Measurements from ENCODE around the gene APC2. TPM values are rescaled to one million over a fixed set of nuclear protein-coding genes. Genes with fewer than 3 reads are reported as not detected.
A peak's percentile ranks its signal among the peaks of the same experiment; 100 is the strongest.

The APC2 gene
- total RNA-seq, 1 donor from 2014 or later: 1.2 TPM

DNA sequence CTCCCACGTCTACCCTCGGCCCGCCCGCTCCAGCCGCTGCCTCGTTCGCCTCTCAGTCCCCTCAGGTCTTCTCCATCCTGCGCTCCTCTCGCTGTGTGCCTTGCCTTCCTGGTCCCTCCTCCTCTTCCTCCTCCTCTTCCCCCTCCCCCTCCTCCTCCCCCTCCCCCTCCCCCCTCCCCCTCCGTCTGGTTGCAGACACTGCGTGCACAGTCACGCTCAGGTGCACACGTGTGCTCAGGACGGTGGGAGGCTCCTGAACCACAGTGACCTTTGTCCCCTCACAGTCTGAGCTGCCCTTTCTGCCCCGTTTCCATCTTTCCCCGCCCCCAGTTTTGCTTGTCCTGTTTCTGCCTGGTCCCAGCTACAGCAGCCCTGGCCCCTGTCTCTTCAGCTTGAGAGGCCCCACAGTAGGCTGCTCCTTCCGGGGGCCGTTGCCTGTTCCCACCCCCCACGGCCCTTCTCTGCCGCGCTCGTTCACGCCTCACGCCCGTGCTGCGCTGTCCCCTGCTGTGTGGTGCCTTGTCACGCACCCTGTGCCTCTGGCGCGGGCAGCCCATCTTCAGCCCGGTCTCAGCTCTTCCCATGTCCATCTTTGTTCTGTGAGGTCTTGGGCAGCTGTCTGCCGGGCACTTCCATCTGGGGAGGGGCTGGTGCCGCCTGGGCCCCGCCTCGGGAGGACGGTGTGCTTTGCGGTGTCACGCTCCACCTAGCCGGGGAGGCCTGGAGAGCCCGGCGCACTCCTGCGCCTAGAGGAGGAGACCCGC, 25.5 kb upstream of the APC2 start:
- Histone ChIP-seq H3K9me3 (no peaks in the 10 kb centered on the region), H3K36me3 (peaks cover 0 to 70% of the 10 kb centered on the region in 2 donors), H3K4me1 (peaks cover 13% of the 10 kb centered on the region), H3K4me3 (no peak overlapping the region), H3K27me3 (no peaks in the 10 kb centered on the region), H3K27ac (no peak overlapping the region)
- DNase-seq (ENCODE audit: extremely low spot score in 2 of 2): no peak
- intact Hi-C loops (cut with DNase I): no loop called here
- no peak for TF ChIP-seq POLR2AphosphoS5 (IDR thresholded peaks at IDR 0.05; ENCODE audit: insufficient read depth in 1 of 2, low read depth in 1 of 2)
- no peak for TF ChIP-seq POLR2A (IDR thresholded peaks at IDR 0.05)
- TF ChIP-seq, protein P1, sequence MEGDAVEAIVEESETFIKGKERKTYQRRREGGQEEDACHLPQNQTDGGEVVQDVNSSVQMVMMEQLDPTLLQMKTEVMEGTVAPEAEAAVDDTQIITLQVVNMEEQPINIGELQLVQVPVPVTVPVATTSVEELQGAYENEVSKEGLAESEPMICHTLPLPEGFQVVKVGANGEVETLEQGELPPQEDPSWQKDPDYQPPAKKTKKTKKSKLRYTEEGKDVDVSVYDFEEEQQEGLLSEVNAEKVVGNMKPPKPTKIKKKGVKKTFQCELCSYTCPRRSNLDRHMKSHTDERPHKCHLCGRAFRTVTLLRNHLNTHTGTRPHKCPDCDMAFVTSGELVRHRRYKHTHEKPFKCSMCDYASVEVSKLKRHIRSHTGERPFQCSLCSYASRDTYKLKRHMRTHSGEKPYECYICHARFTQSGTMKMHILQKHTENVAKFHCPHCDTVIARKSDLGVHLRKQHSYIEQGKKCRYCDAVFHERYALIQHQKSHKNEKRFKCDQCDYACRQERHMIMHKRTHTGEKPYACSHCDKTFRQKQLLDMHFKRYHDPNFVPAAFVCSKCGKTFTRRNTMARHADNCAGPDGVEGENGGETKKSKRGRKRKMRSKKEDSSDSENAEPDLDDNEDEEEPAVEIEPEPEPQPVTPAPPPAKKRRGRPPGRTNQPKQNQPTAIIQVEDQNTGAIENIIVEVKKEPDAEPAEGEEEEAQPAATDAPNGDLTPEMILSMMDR (IDR thresholded peaks at IDR 0.05): no peak

DNA sequence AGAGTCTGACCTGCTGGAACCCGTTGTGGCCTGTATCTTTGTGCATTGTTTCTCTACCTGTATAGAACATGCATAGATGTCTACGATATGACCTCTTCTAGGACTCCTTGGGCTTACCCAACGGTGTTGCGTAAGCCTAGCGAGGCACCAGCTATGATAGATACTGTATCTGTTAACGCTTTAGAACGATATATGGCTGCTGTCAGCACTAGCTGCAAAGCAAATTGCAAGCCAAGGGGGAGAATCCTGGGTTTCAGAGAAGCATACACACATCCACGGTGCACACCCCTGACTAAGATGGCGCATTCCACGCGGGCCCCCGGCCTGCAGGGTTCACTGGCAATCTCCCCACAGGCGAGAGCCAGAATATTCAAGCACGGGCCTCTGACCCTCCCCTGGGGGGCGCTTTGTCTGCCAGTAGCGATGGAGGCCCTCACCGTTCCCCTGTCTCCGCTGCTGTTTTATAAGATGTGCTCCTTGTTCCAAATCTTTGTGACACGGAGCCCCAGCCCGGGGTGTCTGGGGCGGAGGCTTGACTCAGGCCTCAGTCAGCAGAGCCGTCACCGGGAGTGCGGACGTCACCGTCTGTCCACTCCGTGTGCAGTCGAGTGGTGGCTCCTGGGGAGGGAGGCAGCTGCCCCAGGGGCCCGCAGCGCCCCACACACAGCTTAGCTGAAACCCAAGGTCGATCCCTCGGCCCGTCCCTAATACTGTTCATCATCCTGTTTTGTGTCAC, 24.7 kb upstream of the APC2 start:
- no peak for DNase-seq (ENCODE audit: extremely low spot score in 2 of 2)
- intact Hi-C loops (cut with DNase I): no loop called here
- Histone ChIP-seq H3K4me1 (peaks cover 12% of the 10 kb centered on the region), H3K9me3 (no peaks in the 10 kb centered on the region), H3K4me3 (no peak overlapping the region), H3K27ac (peak overlapping the region; percentile 49), H3K36me3 (peaks cover 0 to 74% of the 10 kb centered on the region in 2 donors), H3K27me3 (no peaks in the 10 kb centered on the region)
- no peak for TF ChIP-seq POLR2A (IDR thresholded peaks at IDR 0.05)
- TF ChIP-seq POLR2AphosphoS5 (IDR thresholded peaks at IDR 0.05; ENCODE audit: insufficient read depth in 1 of 2, low read depth in 1 of 2): peak in 1 of 2 donors; percentile 74
- TF ChIP-seq, protein P1 (IDR thresholded peaks at IDR 0.05): no peak

DNA sequence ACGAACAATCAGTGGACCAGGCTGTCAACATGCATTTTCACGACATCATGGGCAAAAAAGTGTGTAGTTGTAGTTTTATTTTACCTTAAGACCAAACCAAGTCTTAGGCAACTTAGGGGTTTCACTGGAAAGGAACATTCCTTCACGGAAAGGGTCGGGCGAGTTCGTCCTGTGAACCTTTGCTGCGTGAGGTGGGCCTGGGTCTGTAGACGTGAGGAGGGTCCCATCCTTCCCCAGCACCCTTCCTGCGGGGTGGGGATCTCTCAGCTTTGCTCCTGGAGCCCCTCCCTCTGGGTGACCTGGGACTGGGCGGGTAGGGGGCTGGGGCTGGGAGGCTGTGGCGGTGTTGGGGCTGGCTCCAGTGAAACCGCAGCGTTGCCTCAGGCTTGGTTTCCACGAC, 24.0 kb upstream of the APC2 start:
- Histone ChIP-seq H3K4me3 (no peak overlapping the region), H3K27me3 (no peaks in the 10 kb centered on the region), H3K9me3 (no peaks in the 10 kb centered on the region), H3K36me3 (peaks cover 0 to 74% of the 10 kb centered on the region in 2 donors), H3K4me1 (peaks cover 12% of the 10 kb centered on the region), H3K27ac (peak overlapping the region; percentile 49)
- no peak for DNase-seq (ENCODE audit: extremely low spot score in 2 of 2)
- intact Hi-C loops (cut with DNase I): no loop called here
- TF ChIP-seq POLR2AphosphoS5 (IDR thresholded peaks at IDR 0.05; ENCODE audit: insufficient read depth in 1 of 2, low read depth in 1 of 2) (no peak), POLR2A (IDR thresholded peaks at IDR 0.05) (no peak)
- TF ChIP-seq, protein P1 (IDR thresholded peaks at IDR 0.05): no peak

DNA sequence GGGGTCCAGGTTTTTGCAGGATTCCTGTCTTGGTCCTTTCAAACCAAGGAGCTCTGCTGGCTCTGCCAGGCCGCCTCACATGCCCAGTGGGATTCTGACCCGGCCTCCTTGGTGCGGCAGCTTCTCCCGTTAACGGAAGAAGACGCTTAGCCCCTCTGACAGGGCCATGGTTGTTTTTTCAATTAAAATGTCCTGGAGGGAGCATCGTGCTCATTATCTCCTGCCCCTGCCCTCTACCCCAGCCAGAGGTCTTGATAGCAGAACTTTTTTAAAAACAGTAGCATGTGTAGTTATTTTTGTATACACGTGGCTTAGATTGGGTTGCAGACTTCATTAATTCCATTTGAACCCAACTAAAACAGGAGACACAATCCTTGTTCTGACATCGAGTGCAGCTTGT, 23.2 kb upstream of the APC2 start:
- intact Hi-C loops (cut with DNase I): no loop called here
- TF ChIP-seq, protein P1 (IDR thresholded peaks at IDR 0.05): no peak
- TF ChIP-seq POLR2AphosphoS5 (IDR thresholded peaks at IDR 0.05; ENCODE audit: insufficient read depth in 1 of 2, low read depth in 1 of 2) (no peak), POLR2A (IDR thresholded peaks at IDR 0.05) (no peak)
- Histone ChIP-seq H3K27ac (no peak overlapping the region), H3K4me3 (no peak overlapping the region), H3K9me3 (no peaks in the 10 kb centered on the region), H3K36me3 (peaks cover 0 to 72% of the 10 kb centered on the region in 2 donors), H3K4me1 (peaks cover 12% of the 10 kb centered on the region), H3K27me3 (no peaks in the 10 kb centered on the region)
- no peak for DNase-seq (ENCODE audit: extremely low spot score in 2 of 2)
